ENCODE measurements around the gene GABRR2. TPM values are rescaled to one million over a fixed set of nuclear protein-coding genes. Genes with fewer than 3 reads are reported as not detected.

The GABRR2 gene
- total RNA-seq, 1 donor from 2014 or later, result 0.32 TPM

DNA sequence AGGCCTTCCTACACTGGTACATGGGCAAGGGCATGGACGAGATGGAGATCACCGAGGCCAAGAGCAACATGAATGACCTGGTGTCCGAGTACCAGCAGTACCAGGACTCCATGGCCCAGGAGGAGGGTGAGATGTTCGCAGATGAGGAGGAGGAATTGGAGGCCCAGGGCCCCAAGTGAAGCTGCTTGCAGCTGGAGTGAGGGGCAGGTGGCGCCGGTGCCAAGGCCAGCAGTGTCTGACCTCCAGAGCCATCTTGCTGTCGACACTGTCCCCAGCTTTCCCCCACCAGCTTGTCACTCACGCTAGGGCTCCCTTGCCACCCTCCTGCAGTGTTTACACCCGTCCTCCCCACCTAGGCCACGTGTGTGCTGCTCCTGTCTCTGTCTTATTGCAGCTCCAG, 12.2 kb downstream of the GABRR2 start:
- TF ChIP-seq CTCF (IDR thresholded peaks at IDR 0.05), result no peak
- Histone ChIP-seq H3K4me1 (peaks cover 5 to 12% of the 10 kb centered on the region in 2 donors), H3K27me3 (no peaks in the 10 kb centered on the region), H3K36me3 (no peaks in the 10 kb centered on the region), H3K27ac (no peak overlapping the region), H3K4me3 (no peak overlapping the region), H3K9me3 (no peaks in the 10 kb centered on the region)
- no peak for DNase-seq (ENCODE audit: low spot score in 2 of 2)
- intact Hi-C loops (cut with DNase I), result no loop called here

DNA sequence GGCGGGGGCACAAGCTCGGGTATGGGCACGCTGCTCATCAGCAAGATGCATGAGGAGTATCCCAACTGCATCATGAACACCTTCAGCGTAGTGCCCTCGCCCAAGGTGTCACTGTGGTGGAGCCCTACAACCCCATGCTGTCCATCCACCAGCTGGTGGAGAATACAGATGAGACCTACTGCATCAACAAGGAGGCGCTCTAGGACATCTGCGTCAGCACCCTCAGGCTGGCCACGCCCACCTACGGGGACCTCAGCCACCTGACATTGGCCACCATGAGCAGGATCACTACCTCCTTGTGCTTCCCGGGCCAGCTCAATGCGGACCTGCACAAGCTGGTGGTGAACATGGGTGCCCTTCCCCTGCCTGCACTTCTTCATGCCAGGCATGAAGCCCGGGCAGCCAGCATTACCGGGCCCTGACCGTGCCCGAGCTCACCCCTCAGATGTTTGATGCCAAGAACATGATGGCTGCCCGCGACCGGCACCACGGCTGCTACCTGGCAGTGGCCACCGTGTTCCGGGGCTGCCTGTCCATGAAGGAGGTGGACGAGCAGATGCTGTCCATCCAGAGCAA, 12.8 kb downstream of the GABRR2 start:
- Histone ChIP-seq H3K27me3 (no peaks in the 10 kb centered on the region), H3K4me1 (peaks cover 9 to 16% of the 10 kb centered on the region in 2 donors), H3K27ac (no peak overlapping the region), H3K36me3 (no peaks in the 10 kb centered on the region), H3K9me3 (no peaks in the 10 kb centered on the region), H3K4me3 (no peak overlapping the region)
- intact Hi-C loops (cut with DNase I), result no loop called here
- DNase-seq (ENCODE audit: low spot score in 2 of 2), result no peak
- TF ChIP-seq CTCF (IDR thresholded peaks at IDR 0.05), result no peak

DNA sequence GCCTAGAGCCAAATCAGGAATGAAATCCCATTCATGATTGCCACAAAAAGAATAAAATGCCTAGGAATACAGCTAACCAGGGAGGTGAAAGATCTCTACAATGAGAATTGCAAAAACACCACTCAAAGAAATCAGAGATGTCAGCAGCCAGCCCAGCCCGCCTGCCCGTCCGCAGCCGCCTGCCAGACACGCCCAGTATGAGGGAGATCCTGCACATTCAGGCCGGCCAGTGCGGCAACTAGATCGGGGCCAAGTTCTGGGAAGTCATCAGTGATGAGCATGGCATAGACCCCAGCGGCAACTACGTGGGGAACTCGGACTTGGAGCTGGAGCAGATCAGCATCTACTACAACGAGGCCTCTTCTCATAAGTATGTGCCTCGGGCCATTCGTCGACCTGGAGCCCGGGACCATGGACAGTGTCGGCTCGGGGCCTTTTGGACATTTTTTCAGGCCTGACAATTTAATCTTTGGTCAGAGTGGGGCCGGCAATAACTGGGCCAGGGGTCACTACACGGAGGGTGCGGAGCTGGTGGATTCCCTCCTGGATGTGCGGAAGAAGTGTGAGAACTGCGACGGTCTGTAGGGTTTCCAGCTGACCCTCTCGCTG, 13.4 kb downstream of the GABRR2 start:
- Histone ChIP-seq H3K27me3 (no peaks in the 10 kb centered on the region), H3K27ac (no peak overlapping the region), H3K9me3 (no peaks in the 10 kb centered on the region), H3K4me1 (peaks cover 9 to 18% of the 10 kb centered on the region in 2 donors), H3K4me3 (no peak overlapping the region), H3K36me3 (no peaks in the 10 kb centered on the region)
- TF ChIP-seq CTCF (IDR thresholded peaks at IDR 0.05), result no peak
- intact Hi-C loops (cut with DNase I), result no loop called here
- DNase-seq (ENCODE audit: low spot score in 2 of 2), result no peak

DNA sequence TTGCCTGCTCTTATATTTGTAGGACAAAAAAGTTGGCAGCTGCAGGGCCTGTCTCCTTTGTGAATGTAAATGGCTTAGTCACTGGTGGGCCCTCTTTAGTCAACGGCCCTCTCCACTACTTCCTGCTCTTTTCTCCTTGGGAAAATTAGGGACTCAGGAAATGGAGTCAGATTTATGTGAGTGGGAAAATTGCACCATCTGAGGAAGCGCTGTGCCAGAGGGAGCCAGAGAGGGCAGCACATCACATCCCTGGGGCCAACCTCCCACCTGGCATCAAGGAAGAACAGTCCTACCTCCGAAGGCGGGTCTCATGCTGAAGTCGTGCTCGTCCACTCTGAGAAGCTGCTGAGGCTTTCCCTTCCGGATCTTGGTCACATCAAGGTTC, 15.6 kb downstream of the GABRR2 start:
- no peaks in the 10 kb centered on the region for H3K27me3 ChIP-seq
- intact Hi-C loops (cut with DNase I), result loop anchor here (5.0 kb wide), 1 partner anchor 53 kb away; the partner anchor contains the start of gene UBE2J1
- no peak overlapping the region for H3K27ac ChIP-seq
- no peak for DNase-seq (ENCODE audit: low spot score in 2 of 2)
- no peak for TF ChIP-seq CTCF (IDR thresholded peaks at IDR 0.05)
- H3K36me3 ChIP-seq, result no peaks in the 10 kb centered on the region
- H3K9me3 ChIP-seq, result no peaks in the 10 kb centered on the region
- peaks cover 9 to 18% of the 10 kb centered on the region in 2 donors for H3K4me1 ChIP-seq
- no peak overlapping the region for H3K4me3 ChIP-seq

GRCh38 chr6:89298680-89299465, 16.2 kb downstream of the GABRR2 start:
- peaks cover 9 to 18% of the 10 kb centered on the region in 2 donors for H3K4me1 ChIP-seq
- intact Hi-C loops (cut with DNase I), result loop anchor here (5.0 kb wide), 1 partner anchor 53 kb away; the partner anchor contains the start of gene UBE2J1
- no peak for TF ChIP-seq CTCF (IDR thresholded peaks at IDR 0.05)
- no peak overlapping the region for H3K4me3 ChIP-seq
- DNase-seq (ENCODE audit: low spot score in 2 of 2), result no peak
- no peaks in the 10 kb centered on the region for H3K9me3 ChIP-seq
- no peaks in the 10 kb centered on the region for H3K27me3 ChIP-seq
- peak overlapping the region in 1 of 2 donors; percentile 64 for H3K27ac ChIP-seq
- H3K36me3 ChIP-seq, result no peaks in the 10 kb centered on the region
